ENCODE measurements around the gene PLAU.
"Not testable (repeated sequence)": the region's sequence is repeated elsewhere in the genome, so short reads cannot be mapped to it uniquely, and the experiment has no call there.

The PLAU gene

GRCh38 chr10:73964743-73965142 is 53.8 kb downstream of the PLAU start:
- no peak for DNase-seq (ENCODE audit: low read depth)
- TF ChIP-seq CTCF (IDR thresholded peaks at IDR 0.05; ENCODE audit: low read depth, low read length) = no peak
- no peak for TF ChIP-seq MYC (IDR thresholded peaks at IDR 0.05; ENCODE audit: low read depth, low read length)
- TF ChIP-seq MAX (IDR thresholded peaks at IDR 0.05; ENCODE audit: low read depth, low read length) = no peak
- TF ChIP-seq POLR2A (IDR thresholded peaks at IDR 0.05; ENCODE audit: extremely low read depth, insufficient read length) = no peak
- H3K4me3 ChIP-seq (ENCODE audit: low read depth, low read length) = no peak overlapping the region

GRCh38 chr10:73965267-73965889 is 54.4 kb downstream of the PLAU start:
- DNase-seq (ENCODE audit: low read depth); H3K4me3 ChIP-seq (ENCODE audit: low read depth, low read length): not testable (repeated sequence)

- no peak for DNase-seq (ENCODE audit: low read depth)
- TF ChIP-seq CTCF (IDR thresholded peaks at IDR 0.05; ENCODE audit: low read depth, low read length) (no peak), MAX (IDR thresholded peaks at IDR 0.05; ENCODE audit: low read depth, low read length) (no peak), MYC (IDR thresholded peaks at IDR 0.05; ENCODE audit: low read depth, low read length) (no peak), POLR2A (IDR thresholded peaks at IDR 0.05; ENCODE audit: extremely low read depth, insufficient read length) (no peak)
- H3K4me3 ChIP-seq (ENCODE audit: low read depth, low read length) = no peak overlapping the region
Observed at GRCh38 chr10:73965890-73966768, 55.2 kb downstream of the PLAU start.

GRCh38 chr10:73967022-73967429 is 56.1 kb downstream of the PLAU start:
- no peak for TF ChIP-seq MAX (IDR thresholded peaks at IDR 0.05; ENCODE audit: low read depth, low read length)
- no peak for TF ChIP-seq CTCF (IDR thresholded peaks at IDR 0.05; ENCODE audit: low read depth, low read length)
- no peak for TF ChIP-seq POLR2A (IDR thresholded peaks at IDR 0.05; ENCODE audit: extremely low read depth, insufficient read length)
- H3K4me3 ChIP-seq (ENCODE audit: low read depth, low read length) = no peak overlapping the region
- no peak for DNase-seq (ENCODE audit: low read depth)

All from NB4 (cell line).